Measurements from ENCODE around the gene SP2.

Gene SP2

DNA sequence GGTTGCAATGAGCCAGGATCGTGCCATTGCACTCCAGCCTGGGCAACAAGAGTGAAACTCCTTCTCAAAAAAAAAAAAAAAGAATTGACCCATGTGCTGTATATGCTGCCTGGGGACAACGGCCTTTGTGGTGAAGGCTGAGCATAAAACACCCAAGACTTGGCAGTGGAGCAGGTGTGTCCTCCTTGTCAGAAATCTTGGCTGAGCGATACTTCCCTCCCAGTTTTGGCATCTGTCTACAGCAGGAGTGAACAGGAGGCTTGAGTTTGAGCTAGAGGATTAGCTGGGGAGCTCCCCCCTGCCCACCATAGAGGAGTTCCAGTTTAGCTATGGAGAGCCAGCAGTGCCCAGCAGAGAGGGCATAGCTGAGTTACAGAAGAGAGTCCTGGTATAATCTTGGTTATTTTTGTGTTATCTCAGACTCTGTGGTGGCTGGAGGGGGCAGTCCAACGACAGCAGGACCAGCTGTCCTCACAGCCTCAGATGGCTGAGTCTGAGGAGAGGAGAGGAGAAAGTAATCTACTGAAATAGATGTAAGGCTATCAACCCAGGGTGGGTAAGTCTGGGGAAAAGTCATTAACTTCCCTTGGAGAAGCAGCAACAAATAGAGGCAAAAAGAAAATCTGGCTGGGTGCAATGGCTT, 18.4 kb downstream of the SP2 start:
- TF ChIP-seq GATA3 (IDR thresholded peaks at IDR 0.05; ENCODE audit: low read depth, low read length) (no peak), GATA2 (IDR thresholded peaks at IDR 0.05; ENCODE audit: low read depth, low read length) (no peak)

DNA sequence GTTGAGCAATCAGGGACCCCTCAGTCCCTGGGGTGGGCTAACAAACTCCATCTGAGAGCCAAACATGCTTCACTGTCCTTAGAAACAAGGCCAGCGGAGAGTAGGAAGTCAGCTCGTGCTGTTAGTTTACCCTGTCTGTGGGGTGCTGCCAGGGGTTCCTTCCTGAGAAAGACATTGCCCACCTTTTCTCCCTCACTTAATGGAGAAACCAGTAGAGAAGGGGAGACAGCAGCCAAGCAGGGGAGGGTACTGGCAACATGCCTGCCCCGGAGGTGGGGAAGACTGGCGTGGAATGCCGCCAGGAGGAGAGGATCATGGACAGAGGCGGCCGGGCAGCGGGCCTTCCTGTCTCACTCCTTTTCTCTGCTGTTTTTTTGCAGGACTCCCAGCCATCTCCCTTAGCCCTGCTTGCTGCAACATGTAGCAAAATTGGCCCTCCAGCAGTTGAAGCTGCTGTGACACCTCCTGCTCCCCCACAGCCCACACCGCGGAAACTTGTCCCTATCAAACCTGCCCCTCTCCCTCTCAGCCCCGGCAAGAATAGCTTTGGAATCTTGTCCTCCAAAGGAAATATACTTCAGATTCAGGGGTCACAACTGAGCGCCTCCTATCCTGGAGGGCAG, 19.9 kb downstream of the SP2 start:
- TF ChIP-seq GATA2 (IDR thresholded peaks at IDR 0.05; ENCODE audit: low read depth, low read length) (no peak), GATA3 (IDR thresholded peaks at IDR 0.05; ENCODE audit: low read depth, low read length) (no peak)

DNA sequence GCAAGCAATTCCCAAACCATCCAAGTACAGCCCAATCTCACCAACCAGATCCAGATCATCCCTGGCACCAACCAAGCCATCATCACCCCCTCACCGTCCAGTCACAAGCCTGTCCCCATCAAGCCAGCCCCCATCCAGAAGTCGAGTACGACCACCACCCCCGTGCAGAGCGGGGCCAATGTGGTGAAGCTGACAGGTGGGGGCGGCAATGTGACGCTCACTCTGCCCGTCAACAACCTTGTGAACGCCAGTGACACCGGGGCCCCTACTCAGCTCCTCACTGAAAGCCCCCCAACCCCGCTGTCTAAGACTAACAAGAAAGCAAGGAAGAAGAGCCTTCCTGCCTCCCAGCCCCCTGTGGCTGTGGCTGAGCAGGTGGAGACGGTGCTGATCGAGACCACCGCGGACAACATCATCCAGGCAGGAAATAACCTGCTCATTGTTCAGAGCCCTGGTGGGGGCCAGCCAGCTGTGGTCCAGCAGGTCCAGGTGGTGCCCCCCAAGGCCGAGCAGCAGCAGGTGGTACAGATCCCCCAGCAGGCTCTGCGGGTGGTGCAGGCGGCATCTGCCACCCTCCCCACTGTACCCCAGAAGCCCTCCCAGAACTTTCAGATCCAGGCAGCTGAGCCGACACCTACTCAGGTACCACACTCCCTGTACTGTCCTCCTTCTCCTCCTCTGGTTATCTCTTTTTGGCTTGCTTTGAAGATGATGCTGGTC, 20.6 kb downstream of the SP2 start:
- TF ChIP-seq GATA3 (IDR thresholded peaks at IDR 0.05; ENCODE audit: low read depth, low read length) = no peak
- no peak for TF ChIP-seq GATA2 (IDR thresholded peaks at IDR 0.05; ENCODE audit: low read depth, low read length)

DNA sequence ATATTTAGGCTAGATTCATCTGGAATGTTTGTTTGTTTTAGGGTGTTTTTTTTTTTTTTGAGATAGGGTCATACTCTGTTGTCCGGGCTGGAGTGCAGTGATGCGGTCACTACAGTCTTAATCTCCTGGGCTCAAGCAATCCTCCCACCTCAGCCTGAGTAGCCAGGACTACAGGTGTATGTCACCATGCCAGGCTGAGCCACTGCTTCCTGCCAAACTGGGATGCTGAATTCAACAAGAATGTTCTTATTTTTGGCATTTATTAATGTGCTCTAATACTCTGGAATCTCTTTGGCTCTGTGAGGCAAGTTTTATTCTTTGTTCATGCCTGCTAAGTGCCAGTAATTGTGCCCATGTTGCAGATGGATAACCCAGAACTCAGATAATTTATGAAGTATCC, 21.5 kb downstream of the SP2 start:
- TF ChIP-seq GATA2 (IDR thresholded peaks at IDR 0.05; ENCODE audit: low read depth, low read length) (no peak), GATA3 (IDR thresholded peaks at IDR 0.05; ENCODE audit: low read depth, low read length) (no peak)

DNA sequence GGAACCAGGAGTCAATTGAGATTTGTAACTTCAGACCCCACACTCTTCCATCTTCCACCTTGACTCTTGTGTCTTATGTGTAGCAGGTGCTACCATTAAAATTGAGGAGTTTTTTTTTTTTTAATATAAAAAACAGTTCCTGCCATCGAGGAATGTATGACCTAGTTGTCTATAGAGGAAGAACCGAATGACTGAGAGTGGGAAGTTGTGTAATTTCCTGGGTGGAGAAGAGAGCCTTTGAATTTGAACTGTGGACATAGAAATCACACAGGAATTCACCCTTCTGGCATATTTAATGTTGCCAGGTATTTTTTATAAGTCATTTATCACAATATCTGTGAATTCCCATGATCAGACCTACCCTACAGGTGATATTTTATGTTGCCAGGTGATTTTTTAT, 22.0 kb downstream of the SP2 start:
- TF ChIP-seq GATA3 (IDR thresholded peaks at IDR 0.05; ENCODE audit: low read depth, low read length) (no peak), GATA2 (IDR thresholded peaks at IDR 0.05; ENCODE audit: low read depth, low read length) (no peak)

DNA sequence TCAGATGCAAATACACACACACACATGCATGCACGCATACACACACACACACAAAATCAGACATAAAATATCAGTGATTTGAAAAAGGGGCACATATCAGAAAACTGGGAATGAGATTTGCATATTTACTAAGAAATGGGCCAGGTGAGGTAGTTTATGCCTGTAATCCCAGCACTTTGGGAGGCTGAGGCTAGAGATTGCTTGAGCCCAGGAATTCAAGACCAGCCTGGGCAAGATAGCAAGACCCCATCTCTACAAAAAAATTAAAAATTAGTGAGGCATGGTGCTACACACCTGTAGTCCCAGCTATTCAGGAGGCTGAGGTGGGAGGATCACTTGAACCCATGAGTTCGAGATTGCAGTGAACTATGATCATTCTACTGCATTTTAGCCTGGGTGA, 23.0 kb downstream of the SP2 start:
- no peak for TF ChIP-seq GATA3 (IDR thresholded peaks at IDR 0.05; ENCODE audit: low read depth, low read length)
- no peak for TF ChIP-seq GATA2 (IDR thresholded peaks at IDR 0.05; ENCODE audit: low read depth, low read length)

DNA sequence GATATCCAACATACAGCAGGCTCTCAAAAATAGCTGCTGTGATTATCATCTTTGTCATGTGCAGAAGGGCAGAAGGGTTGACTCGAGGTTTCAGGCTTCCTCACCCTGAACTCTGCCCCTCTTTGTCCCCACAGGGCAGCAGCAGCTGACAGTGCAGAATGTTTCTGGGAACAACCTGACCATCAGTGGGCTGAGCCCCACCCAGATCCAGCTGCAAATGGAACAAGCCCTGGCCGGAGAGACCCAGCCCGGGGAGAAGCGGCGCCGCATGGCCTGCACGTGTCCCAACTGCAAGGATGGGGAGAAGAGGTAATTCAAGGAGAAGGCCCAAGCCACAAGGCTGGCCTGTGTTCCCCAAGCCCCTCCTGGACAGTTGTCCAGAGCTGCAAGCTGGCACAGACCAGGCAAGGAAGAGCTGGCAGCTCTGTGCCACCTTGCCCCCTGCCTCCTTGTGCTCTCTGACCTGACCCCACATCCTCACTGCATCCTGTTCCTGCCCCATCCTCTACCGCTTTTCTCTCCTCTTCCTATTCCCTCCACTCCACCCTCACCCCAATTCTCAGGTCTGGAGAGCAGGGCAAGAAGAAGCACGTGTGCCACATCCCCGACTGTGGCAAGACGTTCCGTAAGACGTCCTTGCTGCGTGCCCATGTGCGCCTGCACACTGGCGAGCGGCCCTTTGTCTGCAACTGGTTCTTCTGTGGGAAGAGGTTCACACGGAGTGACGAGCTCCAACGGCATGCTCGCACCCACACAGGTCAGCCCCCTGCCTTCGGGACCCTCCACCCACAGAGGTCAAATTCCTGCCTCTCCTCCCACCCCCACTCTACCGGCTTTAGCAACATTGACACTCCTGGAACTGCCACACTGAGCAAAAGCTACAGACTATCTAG, 29.0 kb downstream of the SP2 start:
- TF ChIP-seq GATA2 (IDR thresholded peaks at IDR 0.05; ENCODE audit: low read depth, low read length) (no peak), GATA3 (IDR thresholded peaks at IDR 0.05; ENCODE audit: low read depth, low read length) (no peak)

DNA sequence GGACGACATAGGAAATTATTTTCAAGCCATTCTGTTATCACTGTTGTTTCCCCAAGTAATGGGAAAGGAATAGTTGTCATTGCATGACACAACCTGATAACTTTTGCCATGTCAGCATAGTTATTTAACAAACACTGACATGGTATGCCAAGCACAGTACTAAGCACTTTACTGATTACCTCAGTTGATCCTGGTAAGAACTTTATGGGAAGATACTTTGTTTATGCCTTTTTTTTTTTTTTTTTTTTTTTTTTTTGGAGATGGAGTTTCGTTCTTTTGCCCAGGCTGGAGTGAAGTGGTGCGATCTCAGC, 29.6 kb downstream of the SP2 start:
- TF ChIP-seq GATA3 (IDR thresholded peaks at IDR 0.05; ENCODE audit: low read depth, low read length) (no peak), GATA2 (IDR thresholded peaks at IDR 0.05; ENCODE audit: low read depth, low read length) (no peak)

DNA sequence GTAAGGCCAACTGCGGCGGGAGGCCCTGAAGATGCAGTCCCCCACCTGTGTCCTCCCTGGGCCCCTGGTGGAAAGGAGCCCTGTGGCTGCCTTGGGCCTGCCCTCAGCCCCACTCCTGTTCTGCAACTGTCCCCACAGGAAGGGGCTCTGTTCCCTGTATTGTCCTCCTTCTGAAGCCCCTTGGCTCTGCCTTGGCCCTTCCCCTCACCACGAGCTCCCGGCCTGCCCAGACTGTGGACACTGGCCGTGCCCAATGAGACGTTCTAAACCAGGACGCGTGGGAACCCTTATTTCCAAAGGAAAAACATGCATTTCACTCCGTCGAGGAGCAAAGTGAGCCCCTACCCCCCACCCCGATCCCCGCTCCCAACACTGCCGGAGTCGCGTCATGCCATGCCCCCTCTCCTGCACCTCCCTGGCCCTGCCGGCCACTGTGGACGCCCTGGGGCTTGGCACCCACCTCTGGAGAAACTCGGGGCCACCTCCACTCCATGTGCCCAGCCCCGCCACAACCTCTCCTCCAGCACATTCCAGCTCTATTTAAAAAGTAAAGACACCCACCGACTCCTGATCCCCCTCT, 31.9 kb downstream of the SP2 start:
- TF ChIP-seq GATA2 (IDR thresholded peaks at IDR 0.05; ENCODE audit: low read depth, low read length) (no peak), GATA3 (IDR thresholded peaks at IDR 0.05; ENCODE audit: low read depth, low read length) (no peak)

DNA sequence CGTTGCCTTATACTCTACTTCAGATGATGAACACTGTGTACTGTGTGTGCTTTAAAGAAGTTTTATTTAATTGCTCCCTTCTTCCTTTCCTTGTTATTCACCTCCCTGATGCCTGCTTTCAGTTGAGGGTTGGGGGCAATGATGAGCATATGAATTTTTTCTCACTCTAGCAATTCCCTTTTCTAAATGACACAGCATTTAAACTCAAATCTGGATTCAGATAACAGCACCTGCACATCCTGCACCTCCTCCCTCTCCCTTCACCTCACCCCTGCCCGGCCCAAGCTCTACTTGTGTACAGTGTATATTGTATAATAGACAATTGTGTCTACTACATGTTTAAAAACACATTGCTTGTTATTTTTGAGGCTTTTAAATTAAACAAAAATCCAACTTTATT, 32.4 kb downstream of the SP2 start:
- TF ChIP-seq GATA3 (IDR thresholded peaks at IDR 0.05; ENCODE audit: low read depth, low read length) = no peak
- no peak for TF ChIP-seq GATA2 (IDR thresholded peaks at IDR 0.05; ENCODE audit: low read depth, low read length)

DNA sequence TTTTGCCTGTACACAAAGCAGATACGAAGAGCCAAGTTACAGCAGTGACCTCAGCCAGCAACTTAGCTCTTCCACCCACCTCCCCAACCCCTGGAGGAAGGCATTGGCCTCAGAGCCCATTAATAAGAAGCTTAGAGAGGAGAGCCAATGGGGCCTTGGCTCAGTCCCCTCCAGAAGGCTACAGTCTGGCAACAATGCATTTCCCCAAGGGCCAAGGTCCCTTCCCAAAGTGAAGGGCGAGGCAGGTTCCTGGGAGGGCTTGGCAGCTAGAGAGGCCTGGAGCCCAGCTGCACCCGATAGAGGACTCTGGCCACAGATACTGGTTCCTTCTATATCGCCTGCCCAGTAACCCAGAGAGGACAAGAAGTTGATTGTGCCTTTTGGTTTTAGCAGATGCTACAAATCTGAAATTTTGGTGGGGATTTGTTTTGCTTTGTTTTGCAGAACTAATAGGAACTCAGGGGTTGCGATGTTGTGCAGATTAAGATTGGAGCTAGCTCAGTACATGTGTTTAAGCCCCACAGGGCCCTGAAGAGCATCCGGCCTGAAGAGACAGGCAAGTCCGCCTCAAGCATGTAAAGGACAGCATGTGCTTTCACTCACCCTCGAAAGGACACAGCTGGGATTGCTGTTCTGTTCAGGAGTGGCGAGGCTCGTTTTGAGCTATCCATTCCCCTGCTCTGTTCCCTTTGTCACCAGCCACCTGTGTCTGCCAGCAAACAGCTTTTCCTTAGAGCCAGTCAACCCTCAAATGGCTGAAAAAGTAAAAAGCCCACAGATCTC, 33.4 kb downstream of the SP2 start:
- no peak for TF ChIP-seq GATA3 (IDR thresholded peaks at IDR 0.05; ENCODE audit: low read depth, low read length)
- no peak for TF ChIP-seq GATA2 (IDR thresholded peaks at IDR 0.05; ENCODE audit: low read depth, low read length)

DNA sequence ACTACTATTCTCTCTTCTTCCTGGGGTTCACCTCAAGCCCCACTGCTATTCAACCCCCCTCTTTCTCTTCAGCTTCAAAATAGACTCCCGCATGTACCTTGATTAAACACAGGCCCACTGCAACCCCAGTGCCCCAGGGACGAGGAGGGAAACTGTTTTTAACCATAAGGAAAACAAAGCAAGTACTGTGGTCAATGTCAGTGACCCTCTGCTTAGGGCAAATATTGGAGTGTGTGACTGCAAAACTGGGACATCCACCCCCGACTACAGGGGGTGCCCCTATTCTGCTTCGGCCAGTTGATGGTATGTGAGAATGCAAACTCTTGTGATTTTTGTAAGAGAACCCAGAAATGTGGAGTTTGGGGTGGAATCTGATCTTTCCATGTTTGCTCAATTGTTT, 35.8 kb downstream of the SP2 start:
- no peak for TF ChIP-seq GATA3 (IDR thresholded peaks at IDR 0.05; ENCODE audit: low read depth, low read length)
- no peak for TF ChIP-seq GATA2 (IDR thresholded peaks at IDR 0.05; ENCODE audit: low read depth, low read length)

DNA sequence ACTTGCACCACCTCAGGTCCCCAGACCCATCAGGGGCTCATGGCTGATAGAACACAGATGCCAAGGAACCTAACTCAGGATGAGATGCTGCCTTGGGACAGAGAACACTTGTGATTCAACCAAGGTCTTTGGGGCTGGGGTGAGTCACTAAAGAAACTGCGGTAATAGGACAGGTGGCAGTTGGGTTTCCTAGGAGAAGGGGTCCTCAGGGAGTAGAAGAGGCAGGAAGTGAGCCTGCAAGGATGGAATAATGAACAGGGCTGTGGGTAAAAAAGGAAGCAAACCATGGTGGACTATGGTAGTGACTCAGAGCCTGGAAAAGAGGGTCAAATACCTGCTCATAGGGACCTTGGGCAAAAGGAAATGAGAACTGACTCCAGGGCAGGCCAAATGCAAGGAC, 38.8 kb downstream of the SP2 start:
- TF ChIP-seq GATA3 (IDR thresholded peaks at IDR 0.05; ENCODE audit: low read depth, low read length) (no peak), GATA2 (IDR thresholded peaks at IDR 0.05; ENCODE audit: low read depth, low read length) (no peak)

Data from SH-SY5Y (cell line).